ENCODE data around the gene DHRS13. TPM values are rescaled to one million over a fixed set of nuclear protein-coding genes. Genes with fewer than 3 reads are reported as not detected.
A peak's percentile ranks its signal among the peaks of the same experiment; 100 is the strongest.

Gene DHRS13
- total RNA-seq, 1 donor = 2.6 TPM

DNA sequence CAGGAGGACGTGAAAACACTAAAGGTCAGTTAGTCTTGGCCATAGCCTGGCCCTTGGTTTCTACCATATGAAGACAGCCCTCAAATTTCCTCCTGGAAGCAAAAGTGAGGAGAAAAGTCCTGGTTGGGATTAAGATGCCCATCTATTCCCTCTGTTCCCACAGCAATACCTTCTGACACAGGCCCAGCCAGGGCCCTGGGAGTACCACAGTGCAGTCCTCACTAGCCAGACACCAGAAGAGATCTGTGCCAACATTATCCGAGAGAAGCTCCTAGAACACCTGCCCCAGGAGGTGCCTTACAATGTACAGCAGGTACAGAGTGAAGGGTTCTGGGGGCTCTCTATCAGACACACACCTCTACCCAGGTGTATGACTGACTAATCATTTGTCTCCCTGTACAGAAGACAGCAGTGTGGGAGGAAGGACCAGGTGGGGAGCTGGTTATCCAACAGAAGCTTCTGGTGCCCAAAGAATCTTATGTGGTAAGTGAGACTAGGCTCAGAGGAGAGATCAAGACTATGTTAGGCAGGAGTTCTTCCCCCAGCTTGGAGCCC lies 44.0 kb downstream of the DHRS13 start:
- TF ChIP-seq, protein P1, sequence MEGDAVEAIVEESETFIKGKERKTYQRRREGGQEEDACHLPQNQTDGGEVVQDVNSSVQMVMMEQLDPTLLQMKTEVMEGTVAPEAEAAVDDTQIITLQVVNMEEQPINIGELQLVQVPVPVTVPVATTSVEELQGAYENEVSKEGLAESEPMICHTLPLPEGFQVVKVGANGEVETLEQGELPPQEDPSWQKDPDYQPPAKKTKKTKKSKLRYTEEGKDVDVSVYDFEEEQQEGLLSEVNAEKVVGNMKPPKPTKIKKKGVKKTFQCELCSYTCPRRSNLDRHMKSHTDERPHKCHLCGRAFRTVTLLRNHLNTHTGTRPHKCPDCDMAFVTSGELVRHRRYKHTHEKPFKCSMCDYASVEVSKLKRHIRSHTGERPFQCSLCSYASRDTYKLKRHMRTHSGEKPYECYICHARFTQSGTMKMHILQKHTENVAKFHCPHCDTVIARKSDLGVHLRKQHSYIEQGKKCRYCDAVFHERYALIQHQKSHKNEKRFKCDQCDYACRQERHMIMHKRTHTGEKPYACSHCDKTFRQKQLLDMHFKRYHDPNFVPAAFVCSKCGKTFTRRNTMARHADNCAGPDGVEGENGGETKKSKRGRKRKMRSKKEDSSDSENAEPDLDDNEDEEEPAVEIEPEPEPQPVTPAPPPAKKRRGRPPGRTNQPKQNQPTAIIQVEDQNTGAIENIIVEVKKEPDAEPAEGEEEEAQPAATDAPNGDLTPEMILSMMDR (IDR thresholded peaks at IDR 0.05; ENCODE audit: insufficient read depth, low read depth, low read length) = no peak
- no peak overlapping the region for H3K4me3 ChIP-seq (ENCODE audit: low read depth, low read length)
- no peak for DNase-seq (ENCODE audit: low read depth)

DNA sequence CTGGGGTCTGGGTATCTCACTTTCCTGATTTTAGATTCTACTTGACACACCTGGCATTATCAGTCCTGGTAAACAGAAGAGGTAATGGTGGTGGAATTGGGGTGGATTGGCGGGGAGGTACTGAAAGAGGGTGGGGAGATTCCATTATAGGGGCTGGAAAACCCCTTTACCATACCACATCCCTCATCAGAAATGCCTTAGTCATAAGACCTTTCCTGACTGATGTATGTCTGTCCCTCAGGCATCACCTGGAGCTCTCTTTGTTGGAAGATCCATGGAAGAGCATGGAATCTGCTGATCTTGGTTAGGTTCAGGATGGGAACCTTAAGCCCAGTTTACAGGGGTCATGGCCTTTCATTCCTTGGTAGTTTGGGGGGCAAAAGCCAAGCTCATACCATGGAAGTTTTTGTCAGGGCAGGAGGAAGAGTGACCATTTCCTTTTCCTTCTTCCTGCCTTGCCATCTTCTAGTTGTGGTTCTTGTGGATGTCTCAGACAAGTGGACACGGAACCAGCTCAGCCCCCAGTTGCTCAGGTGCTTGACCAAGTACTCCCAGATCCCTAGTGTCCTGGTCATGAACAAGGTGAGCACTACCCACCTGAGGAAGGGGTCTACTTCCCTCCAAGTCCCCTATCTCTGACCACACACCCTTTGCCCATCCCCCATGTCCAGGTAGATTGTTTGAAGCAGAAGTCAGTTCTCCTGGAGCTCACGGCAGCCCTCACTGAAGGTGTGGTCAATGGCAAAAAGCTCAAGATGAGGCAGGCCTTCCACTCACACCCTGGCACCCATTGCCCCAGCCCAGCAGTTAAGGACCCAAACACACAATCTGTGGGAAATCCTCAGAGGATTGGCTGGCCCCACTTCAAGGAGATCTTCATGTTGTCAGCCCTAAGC lies 44.7 kb downstream of the DHRS13 start:
- TF ChIP-seq, protein P1 (IDR thresholded peaks at IDR 0.05; ENCODE audit: insufficient read depth, low read depth, low read length) = no peak
- no peak overlapping the region for H3K4me3 ChIP-seq (ENCODE audit: low read depth, low read length)
- DNase-seq (ENCODE audit: low read depth) = no peak

DNA sequence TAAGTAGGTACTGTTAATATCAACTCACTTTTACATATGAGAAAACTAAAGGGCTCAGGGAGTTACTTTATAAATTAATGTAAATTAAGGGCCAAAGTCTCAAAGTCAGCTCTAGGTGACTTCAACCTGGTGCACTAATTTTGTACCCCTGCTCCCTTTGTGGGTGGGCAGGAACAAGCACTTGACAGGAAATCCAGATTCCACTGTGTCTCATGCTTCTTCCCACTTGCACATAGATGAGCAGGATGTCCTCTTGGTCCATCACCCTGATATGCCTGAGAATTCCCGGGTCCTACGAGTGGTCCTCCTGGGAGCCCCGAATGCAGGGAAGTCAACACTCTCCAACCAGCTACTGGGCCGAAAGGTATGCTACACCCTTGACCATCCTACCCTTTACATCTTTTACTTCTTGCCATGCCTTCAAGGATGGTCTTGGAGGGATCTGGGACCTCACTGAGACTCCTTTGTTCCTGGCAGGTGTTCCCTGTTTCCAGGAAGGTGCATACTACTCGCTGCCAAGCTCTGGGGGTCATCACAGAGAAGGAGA lies 46.8 kb downstream of the DHRS13 start:
- DNase-seq (ENCODE audit: low read depth) = no peak
- TF ChIP-seq, protein P1 (IDR thresholded peaks at IDR 0.05; ENCODE audit: insufficient read depth, low read depth, low read length) = no peak
- no peak overlapping the region for H3K4me3 ChIP-seq (ENCODE audit: low read depth, low read length)

GRCh38 chr17:28855336-28855679 lies 47.6 kb downstream of the DHRS13 start:
- H3K4me3 ChIP-seq (ENCODE audit: low read depth, low read length) = peak overlapping the region; percentile 84
- TF ChIP-seq, protein P1 (IDR thresholded peaks at IDR 0.05; ENCODE audit: insufficient read depth, low read depth, low read length) = no peak
- no peak for DNase-seq (ENCODE audit: low read depth)

DNA sequence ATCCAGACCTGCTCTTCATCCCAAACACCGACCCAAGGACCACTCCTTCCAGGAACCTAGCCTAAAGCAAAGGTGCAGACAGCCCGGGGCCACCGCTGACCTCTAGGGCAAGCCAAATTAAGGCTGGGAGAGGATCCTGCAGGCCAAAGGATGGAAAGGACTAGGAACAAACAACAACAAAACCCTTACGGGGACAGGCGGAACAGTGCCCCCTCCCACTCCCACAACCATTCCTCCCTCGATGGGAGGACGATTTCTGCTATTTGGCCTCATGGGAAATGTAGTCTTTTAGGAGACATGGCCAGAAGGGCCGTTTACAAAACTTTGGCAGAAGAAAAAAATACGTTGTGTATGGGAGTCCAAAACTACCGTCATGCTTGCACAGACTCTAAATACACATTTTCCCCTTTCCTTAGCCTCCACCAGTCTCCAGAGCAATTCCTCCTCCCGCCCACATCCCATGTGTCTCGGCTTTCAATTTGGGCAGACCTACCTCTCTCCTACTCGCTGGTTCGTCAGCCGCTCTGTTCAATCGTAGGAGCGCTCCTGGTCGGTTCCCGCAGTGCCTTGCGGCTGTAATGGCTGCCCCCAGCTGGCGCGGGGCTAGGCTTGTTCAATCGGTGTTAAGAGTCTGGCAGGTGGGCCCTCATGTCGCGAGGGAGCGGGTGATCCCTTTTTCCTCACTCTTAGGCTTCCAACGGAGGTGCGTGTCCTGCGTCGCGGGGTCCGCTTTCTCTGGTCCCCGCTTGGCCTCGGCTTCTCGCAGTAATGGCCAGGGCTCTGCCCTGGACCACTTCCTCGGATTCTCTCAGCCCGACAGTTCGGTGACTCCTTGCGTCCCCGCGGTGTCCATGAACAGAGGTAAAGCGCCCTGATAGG lies 48.2 kb downstream of the DHRS13 start, which contains the start of gene ERAL1:
TSS of gene ERAL1 (plus strand) at position 560 of the 879 bp plus-strand sequence. CDS start at position 579, 19 bp downstream.
- TF ChIP-seq, protein P1 (IDR thresholded peaks at IDR 0.05; ENCODE audit: insufficient read depth, low read depth, low read length) = no peak
- peak within 1 kb of the TSS; percentile 84 for H3K4me3 ChIP-seq (ENCODE audit: low read depth, low read length)
- DNase-seq (ENCODE audit: low read depth) = peak; percentile 88

DNA sequence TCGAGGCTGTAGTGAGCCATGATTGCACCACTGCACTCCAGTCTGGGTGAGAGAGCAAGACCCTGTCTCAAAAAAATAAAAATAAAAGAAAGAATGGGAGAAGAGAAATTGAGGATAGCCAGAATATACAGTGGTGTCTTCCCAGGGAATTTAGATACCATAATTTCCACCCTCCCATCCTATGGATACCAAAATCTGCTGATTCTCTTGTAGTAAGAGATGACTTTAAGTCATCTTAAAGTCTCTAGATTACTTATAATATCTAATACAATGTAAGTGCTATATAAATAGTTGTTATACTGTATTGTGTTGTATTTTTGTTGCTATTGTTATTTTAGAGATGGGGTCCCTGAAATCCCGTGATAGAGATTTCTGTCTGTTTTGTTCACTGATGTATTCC lies 49.6 kb downstream of the DHRS13 start:
- DNase-seq (ENCODE audit: low read depth) = no peak
- H3K4me3 ChIP-seq (ENCODE audit: low read depth, low read length) = no peak overlapping the region
- TF ChIP-seq, protein P1 (IDR thresholded peaks at IDR 0.05; ENCODE audit: insufficient read depth, low read depth, low read length) = no peak
